IMR-90 (cell line): ENCODE data around the gene LYPD5. TPM values are rescaled to one million over a fixed set of nuclear protein-coding genes. Genes with fewer than 3 reads are reported as not detected.

Experiments used
- ATAC-seq: fragments of 200-7000 bp; cut with Tn5 transposase; 2 replicates; pipeline ENCODE4 v1.9.1; 2020; ENCODE audit warnings: low read depth, mild to moderate bottlenecking, moderate library complexity
- BruUV-seq: library from RNA; stranded (reverse); fragments of 400-500 nt; replicated peaks from 2 replicates; lab custom pipeline; 2021; lab: Mats Ljungman, UMichigan
- CTCF ChIA-PET: fragments of 300-600 bp; formaldehyde crosslinking; extraction: SDS; loops from one replicate; lab custom pipeline; 2021; ENCODE audit warnings: antibody characterized with exemption; lab: Yijun Ruan, JAX
- POLR2A ChIA-PET: fragments of 300-600 bp; sonication (Branson Sonifier 250); formaldehyde crosslinking; loops from one replicate; lab custom pipeline; 2022; ENCODE audit warnings: antibody characterized with exemption; ENCODE audit not compliant: unreplicated experiment; lab: Charles Lee
- DNase-seq: peaks from one replicate; pipeline ENCODE4 v3.0.0; 2013
- H2AFZ ChIP-seq: replicated peaks from 2 replicates; pipeline ENCODE3; 2013; ENCODE audit warnings: low read length, mild to moderate bottlenecking; ENCODE audit not compliant: poor library complexity
- H2AK5ac ChIP-seq: 2 replicates; pipeline ENCODE4 v1.6.1; 2013; ENCODE audit warnings: low read depth, low read length, inconsistent platforms
- H2AK9ac ChIP-seq: replicated peaks from 2 replicates; pipeline ENCODE3; 2013; ENCODE audit warnings: mild to moderate bottlenecking, low read depth, low read length, moderate library complexity; ENCODE audit not compliant: poor library complexity
- H2BK120ac ChIP-seq: 2 replicates; pipeline ENCODE4 v1.6.1; 2013; ENCODE audit warnings: low read depth, low read length, inconsistent platforms
- H2BK15ac ChIP-seq: 3 replicates; pipeline ENCODE4 v1.6.1; 2013; ENCODE audit warnings: low read depth, low read length, inconsistent platforms
- H2BK20ac ChIP-seq: 2 replicates; pipeline ENCODE4 v1.6.1; 2013; ENCODE audit warnings: low read depth, mild to moderate bottlenecking, inconsistent platforms, low read length, moderate library complexity
- H2BK5ac ChIP-seq: 2 replicates; pipeline ENCODE4 v1.6.1; 2013; ENCODE audit warnings: mild to moderate bottlenecking, low read depth, low read length, inconsistent platforms; ENCODE audit not compliant: poor library complexity, severe bottlenecking
- H3K14ac ChIP-seq: replicated peaks from 2 replicates; pipeline ENCODE4 v1.6.1; 2013; ENCODE audit warnings: low read depth, low read length, inconsistent platforms
- H3K18ac ChIP-seq: 2 replicates; pipeline ENCODE4 v1.6.1; 2013; ENCODE audit warnings: low read depth, low read length, control low read depth
- H3K23ac ChIP-seq: 2 replicates; pipeline ENCODE4 v1.6.1; 2013; ENCODE audit warnings: low read depth, low read length, inconsistent platforms
- H3K27ac ChIP-seq: 2 replicates; pipeline ENCODE4 v1.5.1; 2013; ENCODE audit warnings: mild to moderate bottlenecking, control low read depth, low read length; ENCODE audit not compliant: insufficient read depth
- H3K27me3 ChIP-seq: 2 replicates; pipeline ENCODE4 v1.6.1; 2013; ENCODE audit warnings: low read length; ENCODE audit not compliant: control insufficient read depth, insufficient read depth
- H3K36me3 ChIP-seq: 2 replicates; pipeline ENCODE4 v1.6.1; 2013; ENCODE audit warnings: low read length, mixed read lengths; ENCODE audit not compliant: control insufficient read depth, insufficient read depth
- H3K4ac ChIP-seq: 2 replicates; pipeline ENCODE4 v1.6.1; 2013; ENCODE audit warnings: low read depth, low read length, inconsistent platforms
- H3K4me1 ChIP-seq: 2 replicates; pipeline ENCODE4 v1.6.1; 2013; ENCODE audit warnings: low read length, mixed read lengths; ENCODE audit not compliant: control insufficient read depth, insufficient read depth
- H3K4me2 ChIP-seq: 2 replicates; pipeline ENCODE4 v1.6.1; 2013; ENCODE audit warnings: low read depth, mild to moderate bottlenecking, control low read depth, low read length, moderate library complexity
- H3K4me3 ChIP-seq: 2 replicates; pipeline ENCODE4 v1.5.1; 2013; ENCODE audit warnings: low read depth, mild to moderate bottlenecking, control low read depth, low read length, moderate library complexity; ENCODE audit not compliant: insufficient read depth
- H3K56ac ChIP-seq: 2 replicates; pipeline ENCODE4 v1.6.1; 2013; ENCODE audit warnings: low read length, inconsistent platforms; ENCODE audit not compliant: insufficient read depth; ENCODE audit errors: extremely low read depth
- H3K79me1 ChIP-seq, 2 experiments: 2 replicates each; pipeline ENCODE4 v1.6.1; 2013; ENCODE audit warnings: low read length in 2 of 2, inconsistent platforms in 1 of 2, low read depth in 1 of 2
- H3K9ac ChIP-seq: 2 replicates; pipeline ENCODE4 v1.6.1; 2013; ENCODE audit warnings: low read depth, low read length, control low read depth
- H3K9me1 ChIP-seq: 2 replicates; pipeline ENCODE4 v1.6.1; 2013; ENCODE audit warnings: low read length, inconsistent platforms; ENCODE audit not compliant: insufficient read depth
- H3K9me3 ChIP-seq: 2 replicates; pipeline ENCODE4 v1.6.1; 2013; ENCODE audit warnings: low read length; ENCODE audit not compliant: control insufficient read depth, insufficient read depth
- H4K20me1 ChIP-seq: 2 replicates; pipeline ENCODE4 v1.6.1; 2013; ENCODE audit warnings: low read length, inconsistent platforms; ENCODE audit not compliant: insufficient read depth
- H4K5ac ChIP-seq: 2 replicates; pipeline ENCODE4 v1.6.1; 2013; ENCODE audit warnings: mild to moderate bottlenecking, low read depth, low read length, control low read depth
- H4K8ac ChIP-seq, 2 experiments: 2 replicates each; pipeline ENCODE4 v1.6.1; 2013; ENCODE audit warnings: low read depth in 2 of 2, low read length in 2 of 2, control low read depth in 1 of 2, inconsistent platforms in 1 of 2
- H4K91ac ChIP-seq: 2 replicates; pipeline ENCODE4 v1.6.1; 2013; ENCODE audit warnings: low read depth, low read length, inconsistent platforms; ENCODE audit not compliant: insufficient read depth
- CEBPB ChIP-seq: IDR thresholded peaks from 2 replicates; pipeline ENCODE4 v1.6.1; 2012; ENCODE audit warnings: low read depth, low read length, improper control_type of control experiment
- CTCF ChIP-seq: conservative IDR thresholded peaks from 2 replicates; pipeline ENCODE4 v1.5.1; 2012; ENCODE audit warnings: mild to moderate bottlenecking, low read depth, low read length, improper control_type of control experiment
- ELK1 ChIP-seq: fragments of 150-350 bp; IDR thresholded peaks from 2 replicates; pipeline ENCODE4 v1.6.1; 2016; ENCODE audit warnings: low read depth, mild to moderate bottlenecking, low read length, moderate library complexity, borderline replicate concordance
- FOS ChIP-seq: fragments of 150-350 bp; IDR thresholded peaks from 2 replicates; pipeline ENCODE4 v1.6.1; 2016; ENCODE audit warnings: low read depth, low read length
- MXI1 ChIP-seq: IDR thresholded peaks from 2 replicates; pipeline ENCODE4 v1.6.1; 2012; ENCODE audit warnings: low read depth, mild to moderate bottlenecking, low read length, moderate library complexity, borderline replicate concordance
- POLR2A ChIP-seq: IDR thresholded peaks from 2 replicates; pipeline ENCODE4 v1.6.1; 2012; ENCODE audit warnings: mild to moderate bottlenecking, low read depth, low read length
- RAD21 ChIP-seq: IDR thresholded peaks from 2 replicates; pipeline ENCODE4 v1.6.1; 2012; ENCODE audit warnings: low read length, improper control_type of control experiment
- RCOR1 ChIP-seq: IDR thresholded peaks from 2 replicates; pipeline ENCODE4 v1.6.1; 2012; ENCODE audit warnings: mild to moderate bottlenecking, low read length, improper control_type of control experiment; ENCODE audit not compliant: insufficient replicate concordance
- SMC3 ChIP-seq: fragments of 150-350 bp; IDR thresholded peaks from 2 replicates; pipeline ENCODE4 v1.6.1; 2016; ENCODE audit warnings: low read depth, mild to moderate bottlenecking, antibody characterized with exemption, low read length, moderate library complexity
- WGBS, 2 experiments: methylation state at CpG; one replicate each; pipeline versions ENCODE4 v1.1.5 to v1.1.7; 2013; ENCODE audit warnings: missing lambda C conversion rate in 2 of 2; ENCODE audit not compliant: insufficient read length in 1 of 2; ENCODE audit errors: extremely low coverage in 2 of 2; 5-methylcytosine and 5-hydroxymethylcytosine counted together
- dilution Hi-C: fragments of 300-500 bp; cut with HindIII; formaldehyde crosslinking; loops from one replicate; pipeline ENCODE4 v1.14.3; 2018; ENCODE audit warnings: low sequenced_read_pairs; ENCODE audit not compliant: unreplicated experiment
- in situ Hi-C: fragments of 300-500 bp; cut with MboI; formaldehyde crosslinking; loops from 3 replicates; pipeline ENCODE4 v1.14.3; 2019; ENCODE audit warnings: low sequenced_read_pairs, inconsistent platforms, mixed read lengths
- intact Hi-C: fragments of 100-400 bp; cut with micrococcal nuclease; formaldehyde crosslinking; loops from 2 replicates; pipeline ENCODE4 v1.10.0; 2022
- polyA plus RNA-seq, 3 experiments: library from polyadenylated mRNA; depleted of rRNA; stranded (reverse); fragments of >200 nt; gene quantifications; 2 replicates each; pipeline ENCODE4 v1.2.3, GENCODE V29; 2012; ENCODE audit warnings: low replicate concordance in 1 of 3
- total RNA-seq: library from RNA; depleted of rRNA; stranded (reverse); fragments of >200 nt; gene quantifications from 2 replicates; pipeline ENCODE4 v1.2.3, GENCODE V29; 2012

LYPD5 gene
- total and polyA plus RNA-seq, 2 of the 4 experiments (the other 2 are of a cell fraction), result 0.31 to 0.36 TPM

- no peak for ATAC-seq
- H4K91ac ChIP-seq, result no peak overlapping the region
- no peaks in the 10 kb centered on the region for H3K36me3 ChIP-seq
- H3K23ac ChIP-seq, result no peak overlapping the region
- H2AK9ac ChIP-seq, result no peak overlapping the region
- ChIA-PET POLR2A (no interaction called here), CTCF (no interaction called here)
- no peak overlapping the region for H3K4me3 ChIP-seq
- no peak overlapping the region for H2BK120ac ChIP-seq
- BruUV-seq, result no TSS peak
- H3K56ac ChIP-seq, result no peak overlapping the region
- H3K18ac ChIP-seq, result no peak overlapping the region
- H2BK20ac ChIP-seq, result no peak overlapping the region
- no peaks in the 10 kb centered on the region for H3K4me1 ChIP-seq
- no peak overlapping the region for H3K4me2 ChIP-seq
- TF ChIP-seq POLR2A (no peak), RCOR1 (no peak), CTCF (no peak), FOS (no peak), SMC3 (no peak), RAD21 (no peak), MXI1 (no peak), CEBPB (no peak), ELK1 (no peak)
- no peaks in the 10 kb centered on the region for H3K9me1 ChIP-seq
- H3K27ac ChIP-seq, result no peak overlapping the region
- H2BK5ac ChIP-seq, result no peak overlapping the region
- no peak overlapping the region for H4K8ac ChIP-seq
- H3K9me3 ChIP-seq, result no peaks in the 10 kb centered on the region
- intact Hi-C loops (loop anchor here (10.0 kb wide), 1 partner anchor 360 kb away; no protein-coding TSS in a partner anchor), in situ Hi-C loops (no loop called here), dilution Hi-C loops (no loop called here)
- no peak overlapping the region for H3K14ac ChIP-seq
- no peak overlapping the region for H4K5ac ChIP-seq
- peaks cover 22% of the 10 kb centered on the region for H3K27me3 ChIP-seq
- no peaks in the 10 kb centered on the region for H3K79me1 ChIP-seq
- no peak overlapping the region for H2AFZ ChIP-seq
- no peak overlapping the region for H2BK15ac ChIP-seq
- no peak for DNase-seq
- H3K9ac ChIP-seq, result no peak overlapping the region
- no peak overlapping the region for H3K4ac ChIP-seq
- no peaks in the 10 kb centered on the region for H4K20me1 ChIP-seq
- no peak overlapping the region for H2AK5ac ChIP-seq
- WGBS, 2 experiments, result no CpG with 5 or more reads among the region's 2 CpGs
Observed at GRCh38 chr19:43804432-43804831, 2.2 kb upstream of the LYPD5 start.
